DMS153 treated with DMSO at 0.1 percent for 48 hours (cell line): ENCODE results near the gene MYO18A.

Experiments
- DNase-seq: peaks from one replicate; lab custom pipeline; 2025; ENCODE audit not compliant: unreplicated experiment; lab: John Stamatoyannopoulos, UW

The MYO18A gene

DNA sequence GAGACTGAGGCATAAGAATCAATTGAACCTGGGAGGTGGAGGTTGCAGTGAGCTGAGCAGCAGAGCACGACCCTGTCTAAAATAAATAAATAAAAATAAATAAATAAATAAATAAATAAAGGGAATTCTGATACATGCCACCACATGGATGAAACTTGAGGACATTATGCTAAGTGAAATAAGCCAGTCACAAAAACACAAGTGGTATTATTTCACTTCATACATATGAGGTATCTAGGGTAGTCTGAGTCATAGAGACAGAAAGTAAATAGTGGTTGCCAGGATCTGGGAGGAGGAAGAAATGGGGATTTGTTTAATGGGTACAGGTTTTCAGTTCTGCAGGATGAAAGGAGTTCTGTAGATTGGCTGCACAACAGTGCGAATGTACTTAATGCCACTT, 120.9 kb downstream of the MYO18A start:
- DNase-seq: peak; percentile 61

DNA sequence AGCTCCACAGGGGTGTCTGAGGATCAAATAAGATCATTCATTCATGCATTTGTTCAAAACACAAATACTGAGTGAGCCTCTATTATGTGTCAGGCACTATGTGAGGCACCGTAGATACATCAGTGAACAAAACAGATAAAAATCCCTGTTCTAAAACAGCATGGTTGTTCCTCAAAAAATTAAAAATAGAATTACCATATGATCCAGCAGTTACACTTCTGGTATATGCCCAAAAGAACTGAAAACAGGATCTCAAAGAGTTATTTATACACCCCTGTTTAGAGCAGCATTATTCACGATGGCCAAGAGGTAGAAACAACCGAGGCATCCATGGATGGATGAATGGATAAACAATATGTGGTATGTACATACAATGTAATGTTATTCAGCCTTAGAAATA, 121.8 kb downstream of the MYO18A start:
- DNase-seq: no peak

DNA sequence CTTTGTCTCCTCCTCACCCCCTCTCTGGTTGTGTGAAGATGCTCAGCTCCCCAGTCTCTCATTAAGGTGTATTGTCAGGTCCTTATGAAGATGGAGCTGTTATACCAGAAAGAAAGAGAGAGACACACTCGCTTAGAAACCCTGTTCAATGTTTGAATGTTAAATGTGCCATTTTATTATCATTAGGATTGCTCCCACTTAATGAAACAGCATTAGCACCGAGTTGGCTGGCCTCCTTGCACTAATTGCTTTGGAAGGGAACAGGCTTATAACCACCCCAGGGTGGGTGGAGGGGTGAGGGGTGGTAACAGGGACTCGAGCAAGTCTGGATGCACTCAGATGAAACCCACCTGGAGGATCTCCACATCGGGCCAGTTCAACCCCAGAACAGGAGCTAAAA, 122.8 kb downstream of the MYO18A start:
- no peak for DNase-seq

GRCh38 chr17:29054835-29055234, 125.4 kb downstream of the MYO18A start:
- DNase-seq: no peak

DNA sequence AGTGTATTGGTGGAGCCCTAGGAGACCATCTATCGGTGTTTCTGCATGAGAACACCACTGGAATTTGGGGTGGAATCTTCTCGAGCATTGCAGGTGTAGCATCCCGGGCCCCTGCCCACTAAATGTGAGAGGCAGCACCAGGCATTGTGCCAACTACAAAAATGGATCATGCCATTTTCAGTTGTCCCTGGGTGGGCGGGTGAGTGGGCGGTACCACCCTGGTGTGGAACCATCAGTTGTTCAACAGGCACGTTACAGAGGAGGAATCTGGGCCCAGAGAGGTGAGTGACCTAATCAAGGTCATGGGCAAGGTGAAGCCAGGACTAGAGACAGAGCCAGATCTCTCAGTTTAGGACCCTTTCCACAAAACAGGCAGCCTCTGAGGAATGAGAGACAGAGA, 128.5 kb downstream of the MYO18A start:
- DNase-seq: no peak

GRCh38 chr17:29051194-29051593, 129.0 kb downstream of the MYO18A start:
- DNase-seq: no peak

DNA sequence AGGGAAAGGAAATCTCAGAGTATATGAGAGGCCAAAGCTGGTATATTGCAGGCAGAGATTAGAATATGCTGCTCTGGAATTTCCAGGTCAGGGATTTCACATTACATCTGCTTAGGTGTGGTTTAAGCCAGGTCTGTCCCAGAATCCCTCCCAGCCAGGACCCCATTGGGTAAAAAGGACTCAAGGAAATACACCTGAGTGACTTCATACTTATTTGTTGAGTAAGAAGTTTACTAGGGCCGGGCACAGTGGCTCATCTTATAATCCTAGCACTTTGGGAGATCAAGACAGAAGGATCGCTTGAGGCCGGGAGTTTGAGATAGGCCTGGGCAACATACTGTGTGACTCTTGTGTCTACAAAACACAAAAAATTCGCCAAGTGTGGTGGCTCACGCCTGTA, 130.0 kb downstream of the MYO18A start:
- DNase-seq: no peak

DNA sequence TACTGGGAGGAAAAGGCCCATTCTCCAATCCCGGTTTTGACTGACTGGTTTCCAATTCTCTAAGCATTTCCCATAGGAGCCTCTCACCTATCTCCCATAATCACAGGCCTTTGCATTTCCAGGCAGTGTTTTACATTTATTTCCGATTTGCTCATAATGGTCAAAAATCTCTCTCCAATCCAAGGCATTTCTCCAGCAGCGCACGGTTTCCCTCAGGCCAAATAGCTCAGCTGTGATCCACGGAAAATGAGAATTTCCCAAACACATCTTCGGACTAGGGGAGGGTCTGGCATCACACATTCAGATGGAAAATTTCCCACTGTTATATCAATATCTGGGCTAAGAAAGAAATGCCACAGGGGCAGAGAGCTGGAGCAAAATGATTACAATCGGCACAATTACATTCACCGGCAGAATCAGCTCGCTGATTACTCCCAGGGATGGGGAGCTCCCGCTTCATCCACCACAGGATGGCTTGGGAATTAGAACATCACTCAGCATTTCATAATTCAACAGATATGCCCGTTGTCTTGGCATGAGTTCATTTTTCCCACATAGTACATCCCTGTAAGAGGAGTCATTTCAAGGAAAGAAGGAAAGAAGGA, 130.6 kb downstream of the MYO18A start:
- DNase-seq: no peak

GRCh38 chr17:29048440-29049368, 131.5 kb downstream of the MYO18A start:
- no peak for DNase-seq

DNA sequence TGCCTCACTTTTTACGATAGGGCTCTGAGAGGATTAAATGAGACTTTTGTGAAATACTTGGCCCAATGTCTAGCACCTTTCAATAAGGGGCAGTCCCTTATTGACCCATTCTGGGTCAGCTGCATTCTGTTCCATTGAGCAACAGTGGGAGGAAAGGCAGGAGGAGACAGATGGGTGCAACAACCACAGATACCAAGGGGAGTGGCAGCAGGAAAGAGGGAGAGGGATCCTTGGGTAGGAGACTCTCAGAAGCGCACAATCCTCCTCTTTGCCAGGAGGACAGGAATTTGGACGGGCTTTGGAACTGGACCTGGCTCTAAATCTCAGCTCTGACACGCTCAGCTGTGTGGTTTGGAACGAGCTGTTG, 133.7 kb downstream of the MYO18A start:
- DNase-seq: no peak

DNA sequence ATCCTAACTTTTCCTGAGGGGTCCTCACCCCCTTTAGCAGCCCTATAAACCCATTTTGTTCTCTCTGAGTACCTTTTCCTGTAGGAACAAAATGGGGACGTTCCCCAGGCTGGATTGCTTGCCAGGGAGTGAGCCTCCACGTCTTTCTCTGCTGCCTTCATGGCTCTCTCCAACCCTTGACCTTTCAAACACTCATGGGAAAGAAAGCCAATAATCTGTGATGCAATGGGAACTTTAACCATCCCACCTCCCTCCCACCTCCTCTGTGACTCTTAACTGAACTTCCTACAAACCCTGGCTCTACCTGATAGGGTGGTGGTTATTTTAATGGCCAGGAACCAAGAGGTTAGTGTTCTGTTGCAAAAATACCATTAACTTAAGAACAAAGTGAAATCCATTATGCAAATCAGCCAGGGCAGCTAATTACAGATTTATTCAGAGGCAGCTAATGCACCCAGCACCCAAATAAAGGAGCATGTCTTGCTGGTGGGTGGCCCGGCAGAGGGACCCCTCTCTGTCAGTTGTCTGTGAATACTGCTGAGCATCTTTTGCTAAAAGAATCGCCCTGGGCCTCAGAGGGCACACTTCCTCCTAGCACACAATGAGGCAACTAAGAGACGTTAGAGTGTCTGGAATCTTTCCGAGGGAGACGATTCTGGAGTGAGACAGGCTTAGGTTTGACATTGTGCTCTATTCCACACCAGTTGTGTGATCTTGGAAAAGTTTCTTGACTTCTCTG, 134.3 kb downstream of the MYO18A start:
- DNase-seq: no peak

DNA sequence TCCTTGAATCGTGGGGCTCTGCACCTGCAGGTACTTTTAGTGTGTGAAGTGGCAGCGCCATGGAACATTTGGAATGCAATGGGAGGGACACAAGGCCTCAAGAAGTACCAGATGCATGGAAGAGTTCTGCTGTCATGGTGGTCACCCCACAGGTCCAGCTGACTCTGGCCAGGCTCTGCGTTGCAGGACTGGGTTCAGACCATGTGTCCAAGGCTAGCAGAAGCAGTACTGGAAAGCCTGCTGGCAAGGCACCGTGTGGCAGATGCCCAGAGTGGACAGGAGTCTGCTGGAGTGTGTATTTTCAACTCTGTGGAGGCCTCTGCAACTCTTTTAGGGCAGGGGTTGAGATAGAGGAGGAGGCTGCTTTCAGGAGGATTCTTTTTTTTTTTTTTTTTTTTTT, 135.2 kb downstream of the MYO18A start:
- DNase-seq: no peak

DNA sequence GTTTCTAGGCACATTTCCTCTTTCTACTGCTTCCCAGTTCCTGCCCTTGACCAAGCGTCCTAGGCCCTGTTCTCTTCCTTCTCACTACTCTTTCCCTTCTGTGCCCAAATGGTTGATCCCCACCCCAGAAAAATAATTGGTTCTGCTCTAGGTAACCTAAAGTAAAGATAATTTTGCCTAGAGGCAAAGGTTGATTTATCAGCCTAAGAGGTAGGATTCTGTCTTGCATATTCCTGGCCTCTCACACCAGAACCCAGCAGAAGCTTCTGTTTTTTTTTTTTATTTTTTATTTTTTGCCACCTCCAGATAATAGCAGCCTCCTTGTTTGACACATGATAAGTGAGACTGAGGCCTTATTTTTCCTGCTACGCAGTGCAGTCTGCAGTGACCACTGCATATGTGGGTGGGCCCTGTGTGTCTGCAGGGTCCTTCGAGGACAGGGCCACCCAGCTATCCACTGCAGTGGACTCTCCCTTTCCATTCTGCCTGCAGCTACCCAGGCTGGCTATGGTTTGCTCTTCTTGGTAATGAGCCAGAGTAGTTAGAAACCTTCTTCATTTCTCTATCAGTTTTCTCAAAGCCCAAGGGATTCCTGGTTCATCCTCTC, 136.6 kb downstream of the MYO18A start:
- DNase-seq: no peak

- DNase-seq: peak; percentile 93
These were observed 137.3 kb downstream of the MYO18A start, which contains the start of gene PIPOX for GRCh38 chr17:29042679-29043538. PIPOX (plus strand) TSS chr17:29043141; CDS start chr17:29043226, 85 bp downstream.

DNA sequence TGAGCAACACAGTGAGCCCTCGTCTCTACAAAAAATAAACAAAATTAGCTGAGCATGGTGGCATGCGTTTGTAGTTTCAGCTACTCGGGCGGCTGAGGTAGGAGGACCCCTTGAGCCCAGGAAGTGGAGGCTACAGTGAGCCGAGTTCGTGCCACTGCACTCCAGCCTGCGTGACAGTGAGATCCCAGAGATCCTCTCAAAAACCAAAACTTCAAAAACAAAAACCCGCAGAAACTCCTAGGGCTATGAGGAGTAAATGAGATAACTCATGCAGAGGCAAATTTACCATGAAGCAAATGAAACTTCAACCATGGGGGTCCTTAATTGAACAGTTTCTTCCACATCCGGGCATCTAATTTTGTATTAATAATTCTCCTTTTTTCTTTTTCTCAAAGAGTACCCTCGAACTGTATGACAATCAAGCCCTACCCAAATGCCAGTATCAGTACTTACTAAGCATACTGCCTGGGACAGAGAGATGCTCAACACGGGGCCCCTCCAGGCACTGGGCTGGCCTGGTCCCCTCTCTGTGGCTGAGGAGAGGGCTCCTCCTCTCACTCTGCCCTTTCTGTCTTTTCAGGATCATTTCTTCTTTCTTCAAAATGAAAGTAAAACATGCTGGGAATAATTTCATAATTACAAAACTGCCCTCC, 138.0 kb downstream of the MYO18A start:
- DNase-seq: no peak

DNA sequence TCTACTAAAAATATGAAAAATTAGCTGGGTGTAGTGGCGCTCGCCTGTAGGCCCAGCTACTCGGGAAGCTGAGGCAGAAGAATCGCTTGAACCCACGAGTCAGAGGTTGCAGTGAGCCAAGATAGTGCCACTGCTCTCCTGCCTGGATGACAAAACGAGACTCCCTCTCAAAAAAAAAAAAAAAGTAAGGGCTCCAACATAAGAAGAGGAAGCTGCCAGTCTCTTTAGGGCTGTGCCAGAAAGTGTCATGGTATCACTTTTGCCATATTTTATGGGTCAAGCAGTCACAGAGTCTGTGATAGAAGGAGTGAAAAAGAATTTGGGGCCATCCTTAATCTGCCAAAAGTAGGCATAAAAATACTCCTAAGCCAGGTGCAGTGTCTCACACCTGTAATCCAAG, 138.6 kb downstream of the MYO18A start:
- no peak for DNase-seq

GRCh38 chr17:29041091-29041490, 139.1 kb downstream of the MYO18A start:
- DNase-seq: no peak

- no peak for DNase-seq
These were observed 140.2 kb downstream of the MYO18A start for GRCh38 chr17:29039764-29040598.
